ENCODE results near the gene LRRC8A.

LRRC8A gene

GRCh38 chr9:128902351-128903078, 20.6 kb downstream of the LRRC8A start:
- DNase-seq, result peak; percentile 87

- DNase-seq, result no peak
Measured at GRCh38 chr9:128903079-128903461, 21.1 kb downstream of the LRRC8A start.

- no peak for DNase-seq
Measured at GRCh38 chr9:128903871-128904620, 22.1 kb downstream of the LRRC8A start.

- DNase-seq, result no peak
Measured at GRCh38 chr9:128905964-128906363, 24.0 kb downstream of the LRRC8A start.

- DNase-seq, result no peak
Measured at GRCh38 chr9:128906741-128907140, 24.8 kb downstream of the LRRC8A start.

GRCh38 chr9:128908372-128908771, 26.4 kb downstream of the LRRC8A start:
- no peak for DNase-seq

GRCh38 chr9:128909859-128910258, 27.9 kb downstream of the LRRC8A start:
- DNase-seq, result no peak

GRCh38 chr9:128910906-128911305, 29.0 kb downstream of the LRRC8A start:
- DNase-seq, result no peak

- DNase-seq, result no peak
Measured at GRCh38 chr9:128911529-128912035, 29.6 kb downstream of the LRRC8A start.

- no peak for DNase-seq
Measured at GRCh38 chr9:128912270-128912853, 30.4 kb downstream of the LRRC8A start.

GRCh38 chr9:128913048-128913900, 31.3 kb downstream of the LRRC8A start:
- DNase-seq, result no peak

- no peak for DNase-seq
Measured at GRCh38 chr9:128913995-128914772, 32.3 kb downstream of the LRRC8A start.

- DNase-seq, result no peak
Measured at GRCh38 chr9:128916204-128916603, 34.3 kb downstream of the LRRC8A start.

- no peak for DNase-seq
Measured at GRCh38 chr9:128916745-128917144, 34.8 kb downstream of the LRRC8A start.

GRCh38 chr9:128917151-128917849, 35.4 kb downstream of the LRRC8A start:
- DNase-seq, result no peak

GRCh38 chr9:128918921-128919320, 37.0 kb downstream of the LRRC8A start:
- no peak for DNase-seq

- DNase-seq, result no peak
Measured at GRCh38 chr9:128919402-128920089, 37.6 kb downstream of the LRRC8A start.

GRCh38 chr9:128920381-128921058, 38.6 kb downstream of the LRRC8A start, which contains the start of gene PHYHD1:
TSS of gene PHYHD1 (plus strand) at chr9:128920982. CDS start at chr9:128922324, 1,342 bp downstream.
- DNase-seq, result no peak

GRCh38 chr9:128921881-128922763, 40.2 kb downstream of the LRRC8A start:
- no peak for DNase-seq
